Raji (cell line): ENCODE measurements around the gene GTF2H1.

Experiments
- POLR2A ChIP-seq: IDR thresholded peaks from 2 replicates; pipeline ENCODE4 v1.6.1; 2011; ENCODE audit warnings: low read depth, low read length, control low read depth; ENCODE audit not compliant: insufficient read depth

Gene GTF2H1

DNA sequence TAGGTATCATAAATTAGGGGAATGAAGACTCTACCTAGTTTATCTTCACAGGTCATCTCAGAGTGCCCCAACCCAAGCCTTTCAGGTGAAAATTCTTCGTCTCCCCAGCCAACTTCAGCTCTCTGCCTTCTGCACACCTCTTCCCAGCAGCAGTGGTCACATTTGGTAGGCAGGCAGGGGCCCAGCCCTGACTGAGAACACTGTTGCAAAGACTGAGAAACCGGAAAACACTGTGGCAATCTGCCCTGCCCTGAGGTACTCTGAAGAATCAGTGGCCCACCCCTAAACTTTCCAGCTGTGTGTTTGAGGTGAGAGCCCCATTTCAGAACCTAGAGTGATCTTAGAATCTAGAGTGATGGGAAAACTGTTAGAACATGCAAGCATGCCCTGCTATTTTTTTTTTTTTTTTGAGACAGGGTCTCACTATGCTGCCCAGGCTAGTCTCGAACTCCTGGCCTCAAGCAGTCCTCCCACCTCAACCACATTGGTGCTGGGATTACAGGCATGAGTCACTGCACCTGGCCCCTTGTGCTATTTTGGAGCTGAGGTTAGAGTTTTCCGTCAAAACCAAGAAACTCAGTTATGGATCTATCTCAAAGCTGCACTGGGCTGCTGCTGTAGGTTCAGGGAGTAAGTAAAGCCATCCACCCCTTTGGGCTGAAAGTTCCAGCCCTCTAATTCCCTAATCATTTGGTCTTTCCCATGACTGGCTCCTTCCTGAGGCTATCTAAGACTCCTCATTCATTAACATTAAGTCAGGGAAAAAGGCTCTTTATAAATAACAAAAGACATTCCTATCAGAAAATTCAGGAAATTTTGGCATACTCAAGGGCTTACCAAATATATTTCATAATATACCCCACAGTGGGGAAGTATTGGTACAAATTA is 70.3 kb downstream of the GTF2H1 start:
- no peak for TF ChIP-seq POLR2A

- no peak for TF ChIP-seq POLR2A
Measured at GRCh38 chr11:18393581-18394274, 71.4 kb downstream of the GTF2H1 start.

DNA sequence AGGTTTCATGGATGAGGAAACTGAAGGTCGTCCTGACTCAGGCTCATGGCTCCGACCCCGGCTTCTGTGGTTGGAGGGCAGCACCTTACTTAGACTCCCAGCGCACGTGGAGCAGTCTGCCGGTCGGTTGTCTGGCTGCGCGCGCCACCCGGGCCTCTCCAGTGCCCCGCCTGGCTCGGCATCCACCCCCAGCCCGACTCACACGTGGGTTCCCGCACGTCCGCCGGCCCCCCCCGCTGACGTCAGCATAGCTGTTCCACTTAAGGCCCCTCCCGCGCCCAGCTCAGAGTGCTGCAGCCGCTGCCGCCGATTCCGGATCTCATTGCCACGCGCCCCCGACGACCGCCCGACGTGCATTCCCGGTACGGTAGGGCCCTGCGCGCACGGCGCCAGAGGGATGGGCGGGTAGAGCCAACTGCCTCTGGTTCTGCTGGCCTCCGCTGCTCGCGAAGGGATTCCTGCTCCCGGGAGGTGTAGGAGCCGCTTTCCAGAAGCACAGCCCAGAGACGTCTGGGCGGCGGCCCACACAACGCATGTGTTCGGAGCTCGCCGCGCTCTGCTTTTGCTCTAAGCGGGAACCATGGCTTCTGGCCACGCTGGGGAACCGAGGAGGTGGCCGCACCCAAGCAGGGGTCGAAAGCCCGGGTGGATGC is 72.0 kb downstream of the GTF2H1 start, which contains the start of gene LDHA:
TSS of gene LDHA (plus strand) at position 289 of the 653 bp plus-strand sequence. CDS start 2,280 bp downstream, outside the sequence.
- peak; percentile 99 for TF ChIP-seq POLR2A

GRCh38 chr11:18394928-18395734 is 72.8 kb downstream of the GTF2H1 start:
- TF ChIP-seq POLR2A: no peak

- TF ChIP-seq POLR2A: peak; percentile 86
Measured at GRCh38 chr11:18395735-18396504, 73.6 kb downstream of the GTF2H1 start.

DNA sequence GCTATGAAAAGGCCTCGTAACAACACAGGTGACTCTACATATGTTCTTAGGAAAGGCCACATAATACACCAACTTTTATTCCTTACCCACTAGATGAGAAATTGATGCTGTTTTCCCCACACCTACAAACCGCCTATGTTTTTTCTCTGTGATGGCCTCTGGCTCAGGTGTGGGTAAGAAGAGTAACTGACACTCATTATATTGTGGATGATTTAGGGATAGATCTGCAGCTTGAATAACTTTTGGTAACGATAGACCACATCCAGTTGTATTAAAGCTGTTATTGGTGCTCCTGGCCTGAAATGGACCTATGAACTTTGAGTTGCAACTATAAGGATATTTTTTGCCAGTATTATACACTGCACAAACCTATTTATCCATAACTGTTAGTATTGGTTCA is 75.6 kb downstream of the GTF2H1 start:
- no peak for TF ChIP-seq POLR2A

- TF ChIP-seq POLR2A: no peak
Measured at GRCh38 chr11:18404062-18404461, 81.7 kb downstream of the GTF2H1 start.

GRCh38 chr11:18408558-18409291 is 86.4 kb downstream of the GTF2H1 start:
- TF ChIP-seq POLR2A: 0 out of 2 replicates have a peak, but pooled peaks have one; percentile 14

- TF ChIP-seq POLR2A: no peak
Measured at GRCh38 chr11:18416459-18416858, 94.1 kb downstream of the GTF2H1 start.
